Stimulated activated naive CD4-positive, alpha-beta T cell treated with Interleukin-2 at 50 U/mL for 16 hours (primary cell): ENCODE results near the gene RAD18.

ENCODE experiments used
- DNase-seq: peaks from one replicate; lab custom pipeline; 2025; lab: John Stamatoyannopoulos, UW

Gene RAD18

GRCh38 chr3:8963137-8963853 is at the start of gene RAD18:
Gene RAD18, minus strand, starts transcription at chr3:8963472. Its CDS starts 87 bp downstream, at chr3:8963385.
- peak; percentile 88 for DNase-seq

- DNase-seq = no peak
Measured at GRCh38 chr3:9012521-9012920, 49.2 kb upstream of the RAD18 start.

GRCh38 chr3:9009976-9010545 is 46.8 kb upstream of the RAD18 start:
- no peak for DNase-seq

GRCh38 chr3:9008550-9009255 is 45.4 kb upstream of the RAD18 start:
- no peak for DNase-seq

GRCh38 chr3:9007928-9008327 is 44.7 kb upstream of the RAD18 start:
- no peak for DNase-seq

GRCh38 chr3:9007213-9007612 is 43.9 kb upstream of the RAD18 start:
- no peak for DNase-seq

GRCh38 chr3:9000041-9000440 is 36.8 kb upstream of the RAD18 start:
- no peak for DNase-seq

- DNase-seq = no peak
Measured at GRCh38 chr3:8997151-8997550, 33.9 kb upstream of the RAD18 start.

- DNase-seq = no peak
Measured at GRCh38 chr3:8996681-8997121, 33.4 kb upstream of the RAD18 start.

- DNase-seq = no peak
Measured at GRCh38 chr3:8996216-8996615, 32.9 kb upstream of the RAD18 start.

- no peak for DNase-seq
Measured at GRCh38 chr3:8994226-8994625, 31.0 kb upstream of the RAD18 start.

GRCh38 chr3:8993331-8993730 is 30.1 kb upstream of the RAD18 start:
- DNase-seq = no peak

GRCh38 chr3:8992854-8993253 is 29.6 kb upstream of the RAD18 start:
- no peak for DNase-seq

- no peak for DNase-seq
Measured at GRCh38 chr3:8992199-8992598, 28.9 kb upstream of the RAD18 start.

GRCh38 chr3:8990266-8991215 is 27.3 kb upstream of the RAD18 start:
- no peak for DNase-seq

- no peak for DNase-seq
Measured at GRCh38 chr3:8988791-8989558, 25.7 kb upstream of the RAD18 start.

- DNase-seq = no peak
Measured at GRCh38 chr3:8988384-8988655, 25.0 kb upstream of the RAD18 start.

GRCh38 chr3:8987645-8988383 is 24.5 kb upstream of the RAD18 start:
- DNase-seq = peak; percentile 0

GRCh38 chr3:8987226-8987625 is 24.0 kb upstream of the RAD18 start:
- no peak for DNase-seq

GRCh38 chr3:8986741-8987140 is 23.5 kb upstream of the RAD18 start:
- no peak for DNase-seq

GRCh38 chr3:8985876-8986275 is 22.6 kb upstream of the RAD18 start:
- DNase-seq = no peak
